ENCODE results near the gene ENTPD8. TPM values are rescaled to one million over a fixed set of nuclear protein-coding genes. Genes with fewer than 3 reads are reported as not detected.

The ENTPD8 gene
- total RNA-seq, 1 donor from 2014 or later: 0.24 TPM

GRCh38 chr9:137433349-137433915 is 7.7 kb downstream of the ENTPD8 start:
- no peaks in the 10 kb centered on the region for H3K4me1 Mint-ChIP-seq (ENCODE audit: unreplicated experiment)
- no peaks in the 10 kb centered on the region for H3K9me3 Mint-ChIP-seq (ENCODE audit: unreplicated experiment)
- DNase-seq (ENCODE audit: extremely low spot score, unreplicated experiment): no peak
- no peak overlapping the region for H3K4me3 Mint-ChIP-seq (ENCODE audit: unreplicated experiment)
- H3K27me3 Mint-ChIP-seq (ENCODE audit: unreplicated experiment): no peaks in the 10 kb centered on the region
- no peaks in the 10 kb centered on the region for H3K36me3 Mint-ChIP-seq (ENCODE audit: unreplicated experiment)
- no peak for TF ChIP-seq CTCF (IDR thresholded peaks at IDR 0.05)
- H3K27ac Mint-ChIP-seq (ENCODE audit: unreplicated experiment): no peak overlapping the region

- no peak overlapping the region for H3K4me3 Mint-ChIP-seq (ENCODE audit: unreplicated experiment)
- no peaks in the 10 kb centered on the region for H3K36me3 Mint-ChIP-seq (ENCODE audit: unreplicated experiment)
Observed at GRCh38 chr9:137432687-137433348, 8.3 kb downstream of the ENTPD8 start.

GRCh38 chr9:137431416-137431931 is 9.7 kb downstream of the ENTPD8 start:
- Mint-ChIP-seq H3K9me3 (ENCODE audit: unreplicated experiment) (no peaks in the 10 kb centered on the region), H3K27me3 (ENCODE audit: unreplicated experiment) (no peaks in the 10 kb centered on the region), H3K36me3 (ENCODE audit: unreplicated experiment) (no peaks in the 10 kb centered on the region), H3K27ac (ENCODE audit: unreplicated experiment) (no peak overlapping the region), H3K4me3 (ENCODE audit: unreplicated experiment) (no peak overlapping the region), H3K4me1 (ENCODE audit: unreplicated experiment) (no peaks in the 10 kb centered on the region)
- no peak for TF ChIP-seq CTCF (IDR thresholded peaks at IDR 0.05)
- DNase-seq (ENCODE audit: extremely low spot score, unreplicated experiment): no peak

More at GRCh38 chr9:137432687-137433348, 8.3 kb downstream of the ENTPD8 start:
- Mint-ChIP-seq H3K9me3 (ENCODE audit: unreplicated experiment) (no peaks in the 10 kb centered on the region), H3K4me1 (ENCODE audit: unreplicated experiment) (no peaks in the 10 kb centered on the region), H3K27me3 (ENCODE audit: unreplicated experiment) (no peaks in the 10 kb centered on the region), H3K27ac (ENCODE audit: unreplicated experiment) (no peak overlapping the region)
- TF ChIP-seq CTCF (IDR thresholded peaks at IDR 0.05): no peak
- DNase-seq (ENCODE audit: extremely low spot score, unreplicated experiment): no peak

- Mint-ChIP-seq H3K4me1 (ENCODE audit: unreplicated experiment) (no peaks in the 10 kb centered on the region), H3K27ac (ENCODE audit: unreplicated experiment) (no peak overlapping the region), H3K9me3 (ENCODE audit: unreplicated experiment) (no peaks in the 10 kb centered on the region), H3K4me3 (ENCODE audit: unreplicated experiment) (no peak overlapping the region), H3K27me3 (ENCODE audit: unreplicated experiment) (no peaks in the 10 kb centered on the region), H3K36me3 (ENCODE audit: unreplicated experiment) (no peaks in the 10 kb centered on the region)
- TF ChIP-seq CTCF (IDR thresholded peaks at IDR 0.05): no peak
- DNase-seq (ENCODE audit: extremely low spot score, unreplicated experiment): no peak
Observed at GRCh38 chr9:137430723-137431415, 10.3 kb downstream of the ENTPD8 start.
